GM10248 (cell line): Measurements from ENCODE around the gene LMOD2.

Source experiments
- CTCF ChIA-PET: fragments of 300-600 bp; sonication (Branson Sonifier 250); formaldehyde crosslinking; extraction: SDS; loops from one replicate; lab custom pipeline; 2021; ENCODE audit warnings: antibody characterized with exemption; lab: Yijun Ruan, JAX
- POLR2A ChIA-PET: fragments of 350-650 bp; sonication (Branson Sonifier 250); formaldehyde crosslinking; extraction: SDS; loops from one replicate; lab custom pipeline; 2020; ENCODE audit warnings: antibody characterized with exemption; lab: Yijun Ruan, JAX
- DNase-seq: peaks from one replicate; pipeline ENCODE4 v3.0.0; 2012; ENCODE audit errors: extremely low spot score
- TF ChIP-seq, protein P1 (sequence below): IDR thresholded peaks from 2 replicates; pipeline ENCODE4 v1.5.1; 2012; ENCODE audit warnings: mild to moderate bottlenecking, low read depth; ENCODE audit errors: extremely low read depth, missing control alignments, control extremely low read depth

Gene LMOD2

DNA sequence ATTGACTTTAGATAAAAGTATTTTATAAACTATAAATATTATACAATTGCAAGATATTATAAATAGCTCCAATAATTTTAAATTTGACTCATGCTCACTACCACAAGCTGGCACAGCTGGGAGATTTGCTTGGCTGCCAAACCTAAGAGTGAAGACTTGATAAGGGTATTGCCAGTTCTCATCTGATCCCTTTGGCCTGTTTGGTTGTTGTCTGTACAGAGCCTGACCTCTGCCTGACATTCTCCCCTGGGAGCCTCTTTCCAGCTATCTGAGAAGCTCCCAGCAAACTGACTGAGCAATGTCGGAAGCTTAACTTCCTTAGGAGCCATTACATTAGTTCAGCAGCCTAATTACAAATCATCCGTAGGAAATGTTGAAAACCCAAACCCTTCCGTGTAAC is 10.2 kb upstream of the LMOD2 start:
- TF ChIP-seq, protein P1, sequence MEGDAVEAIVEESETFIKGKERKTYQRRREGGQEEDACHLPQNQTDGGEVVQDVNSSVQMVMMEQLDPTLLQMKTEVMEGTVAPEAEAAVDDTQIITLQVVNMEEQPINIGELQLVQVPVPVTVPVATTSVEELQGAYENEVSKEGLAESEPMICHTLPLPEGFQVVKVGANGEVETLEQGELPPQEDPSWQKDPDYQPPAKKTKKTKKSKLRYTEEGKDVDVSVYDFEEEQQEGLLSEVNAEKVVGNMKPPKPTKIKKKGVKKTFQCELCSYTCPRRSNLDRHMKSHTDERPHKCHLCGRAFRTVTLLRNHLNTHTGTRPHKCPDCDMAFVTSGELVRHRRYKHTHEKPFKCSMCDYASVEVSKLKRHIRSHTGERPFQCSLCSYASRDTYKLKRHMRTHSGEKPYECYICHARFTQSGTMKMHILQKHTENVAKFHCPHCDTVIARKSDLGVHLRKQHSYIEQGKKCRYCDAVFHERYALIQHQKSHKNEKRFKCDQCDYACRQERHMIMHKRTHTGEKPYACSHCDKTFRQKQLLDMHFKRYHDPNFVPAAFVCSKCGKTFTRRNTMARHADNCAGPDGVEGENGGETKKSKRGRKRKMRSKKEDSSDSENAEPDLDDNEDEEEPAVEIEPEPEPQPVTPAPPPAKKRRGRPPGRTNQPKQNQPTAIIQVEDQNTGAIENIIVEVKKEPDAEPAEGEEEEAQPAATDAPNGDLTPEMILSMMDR = no peak
- CTCF ChIA-PET = interaction anchor here (1.2 to 3.3 kb wide), 6 partner anchors 8 to 219 kb away, joined by 4 to 15 read pairs (median 5); partner anchors contain the start of gene LMOD2
- POLR2A ChIA-PET = no interaction called here
- no peak for DNase-seq

DNA sequence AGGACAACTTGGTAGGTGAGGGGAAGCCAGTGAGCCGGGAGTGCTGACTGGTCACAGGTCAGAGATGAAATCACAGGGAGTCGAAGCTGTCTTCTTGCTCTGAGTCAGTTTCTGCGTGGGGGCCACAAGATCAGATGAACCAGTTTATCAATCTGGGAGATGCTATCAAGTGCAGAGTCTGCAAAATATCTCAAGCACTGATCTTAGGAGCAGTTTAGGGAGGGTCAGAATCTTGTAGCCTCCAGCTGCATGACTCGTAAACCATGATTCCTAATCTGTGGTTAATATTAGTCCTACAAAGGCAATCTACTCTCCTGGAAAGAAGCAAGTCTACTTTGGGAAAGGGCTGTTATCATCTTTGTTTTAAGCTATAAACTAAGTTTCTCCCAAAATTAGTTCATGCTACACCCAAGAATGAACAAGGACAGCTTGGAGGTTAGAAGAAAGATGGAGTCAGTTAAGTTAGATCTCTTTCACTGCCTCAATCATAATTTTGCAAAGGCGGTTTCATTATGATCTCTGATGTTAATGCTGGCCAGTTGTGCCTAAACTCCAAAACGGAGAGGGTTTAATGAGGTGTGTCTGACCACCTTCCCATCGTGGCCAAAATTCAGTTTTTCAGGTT is 8.4 kb upstream of the LMOD2 start:
- POLR2A ChIA-PET = no interaction called here
- no peak for DNase-seq

DNA sequence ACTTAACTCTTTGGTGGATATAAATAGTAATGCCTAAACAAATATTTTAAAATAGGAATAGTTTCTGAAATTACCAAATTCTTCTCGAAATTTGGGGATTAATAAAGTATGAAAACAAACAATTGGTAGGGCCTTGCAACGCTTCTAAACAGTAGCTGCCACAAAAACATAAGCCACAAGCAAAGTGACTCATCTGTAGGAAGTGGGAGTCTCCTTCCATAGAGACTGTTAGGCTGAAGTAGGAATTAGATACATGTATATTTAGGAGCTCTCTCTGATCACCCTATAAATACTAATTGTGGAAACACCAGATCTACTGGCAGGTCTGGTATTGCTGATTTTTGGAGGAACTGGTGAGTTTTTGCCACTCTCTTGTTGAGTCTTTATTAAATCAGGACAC is 5.7 kb upstream of the LMOD2 start:
- DNase-seq = no peak

More for the DNA sequence above, 8.4 kb upstream of the LMOD2 start:
- TF ChIP-seq, protein P1 = no peak
- CTCF ChIA-PET = interaction anchor here (2.2 to 3.3 kb wide), 2 partner anchors 10 to 23 kb away, joined by 5 to 9 read pairs; no protein-coding TSS in a partner anchor

DNA sequence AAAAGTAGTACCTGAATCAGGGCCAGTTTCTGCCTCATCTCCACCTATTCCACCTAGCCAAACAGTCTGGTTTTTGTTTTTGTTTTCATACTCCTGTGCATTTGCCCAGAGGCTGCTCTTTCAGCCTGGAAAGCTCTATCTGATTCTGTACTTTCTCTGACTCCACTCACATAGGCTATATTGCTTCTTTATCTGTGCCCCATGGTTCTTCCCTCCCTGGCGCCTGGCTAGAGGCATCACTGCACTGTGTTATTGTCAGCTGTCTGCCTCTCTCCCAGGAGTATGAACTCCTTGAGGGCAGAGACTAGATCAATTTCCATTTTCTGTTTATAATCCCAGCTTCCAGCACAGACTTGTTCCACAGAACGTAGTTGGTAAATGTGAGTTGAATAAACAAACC is 5.1 kb upstream of the LMOD2 start:
- TF ChIP-seq, protein P1 = no peak
- CTCF ChIA-PET = interaction anchor here (1.8 kb wide), 1 partner anchor 221 kb away, joined by 5 read pairs; no protein-coding TSS in a partner anchor
- DNase-seq = no peak
- POLR2A ChIA-PET = no interaction called here

More for the DNA sequence above, 5.7 kb upstream of the LMOD2 start:
- TF ChIP-seq, protein P1 = no peak
- ChIA-PET POLR2A (no interaction called here), CTCF (interaction anchor here (1.8 to 3.3 kb wide), 2 partner anchors 26 to 222 kb away, joined by 5 to 9 read pairs; no protein-coding TSS in a partner anchor)

DNA sequence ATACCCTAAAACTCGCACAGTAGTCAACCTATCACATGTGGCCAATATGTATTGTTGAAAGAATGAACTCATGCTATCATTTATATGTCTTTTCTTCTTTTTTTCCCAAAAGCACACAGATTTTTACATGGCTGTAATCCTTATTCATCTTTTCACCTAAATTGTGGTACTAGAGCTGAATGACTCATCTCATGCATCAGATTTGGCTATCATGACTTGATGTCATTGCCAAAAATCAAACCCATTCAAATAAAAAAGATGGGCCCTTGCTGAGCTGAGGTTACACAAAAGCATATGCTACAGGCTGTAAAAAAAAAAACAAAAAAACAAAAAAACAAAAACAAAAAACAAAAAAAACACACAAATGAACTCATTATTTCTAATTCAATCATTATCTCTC is 3.3 kb upstream of the LMOD2 start:
- TF ChIP-seq, protein P1 = no peak
- ChIA-PET CTCF (interaction anchor here (1.1 to 1.8 kb wide), 2 partner anchors 10 to 17 kb away, joined by 3 to 6 read pairs; no protein-coding TSS in a partner anchor), POLR2A (no interaction called here)
- DNase-seq = no peak

DNA sequence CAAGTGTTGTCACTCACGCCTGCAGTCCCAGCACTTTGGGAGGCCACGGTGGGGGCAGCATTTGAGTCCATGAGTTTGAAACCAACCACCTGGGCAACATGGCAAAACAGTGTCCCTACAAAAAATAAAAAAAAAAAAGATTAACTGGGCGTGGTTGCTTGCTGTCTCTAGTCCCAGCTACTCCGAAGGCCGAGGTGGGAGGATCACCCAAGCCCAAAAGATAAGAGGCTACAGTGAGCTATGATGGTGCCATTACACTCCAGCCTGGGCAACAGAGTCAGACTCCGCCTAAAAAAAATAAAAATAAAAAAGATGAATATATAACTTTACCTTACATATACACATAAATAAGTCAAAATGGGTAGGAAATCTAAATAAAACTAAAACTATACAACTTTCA is 2.5 kb upstream of the LMOD2 start:
- POLR2A ChIA-PET = no interaction called here
- TF ChIP-seq, protein P1 = no peak

More for the DNA sequence above, 2.5 kb upstream of the LMOD2 start:
- CTCF ChIA-PET = interaction anchor here (1.1 to 1.8 kb wide), 2 partner anchors 10 to 16 kb away, joined by 3 to 6 read pairs; no protein-coding TSS in a partner anchor
- no peak for DNase-seq
